ENCODE measurements around the gene TMEM236.

DNA sequence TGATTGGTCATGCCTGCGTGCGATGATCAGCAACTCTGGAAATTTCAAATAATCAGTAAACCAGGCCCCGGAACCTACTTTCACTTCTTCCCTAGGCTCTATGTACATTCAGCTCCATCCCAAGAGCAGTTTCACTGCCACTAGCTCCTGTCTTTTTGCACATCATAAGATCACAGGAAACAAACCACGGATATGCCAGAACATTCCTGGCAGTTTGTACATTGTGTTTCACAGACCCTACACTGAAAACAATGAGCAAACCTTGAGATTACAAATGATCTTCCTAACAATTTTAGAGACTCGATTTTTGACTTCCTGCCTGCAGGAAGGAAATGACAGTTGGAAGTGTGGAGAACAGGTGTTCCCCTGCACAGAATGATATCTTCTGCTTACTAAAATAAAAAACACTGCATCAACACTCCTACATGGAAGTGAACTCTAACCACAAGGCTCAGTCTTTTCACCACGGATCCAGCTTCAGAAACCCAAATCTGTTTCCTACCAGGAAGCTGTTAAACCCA lies 7.6 kb upstream of the TMEM236 start:
- TF ChIP-seq CTCF (IDR thresholded peaks at IDR 0.05; ENCODE audit: insufficient read depth, low read length, poor library complexity, severe bottlenecking) (no peak), EZH2phosphoT487 (conservative IDR thresholded peaks at IDR 0.05; ENCODE audit: low read length) (no peak)
